ENCODE results near the gene HAAO. TPM values are rescaled to one million over a fixed set of nuclear protein-coding genes. Genes with fewer than 3 reads are reported as not detected.

HAAO gene
- total and polyA plus RNA-seq, 2 of the 13 experiments (the other 11 are each of a cell fraction or from before 2014, with no cell fraction given): 36.1 to 42.7 TPM

GRCh38 chr2:42808301-42808700, 15.9 kb upstream of the HAAO start:
- 89% methylated on average over 5 of the region's 5 CpGs for WGBS (ENCODE audit: low lambda C conversion rate)
- peaks cover 34% of the 10 kb centered on the region for H3K4me1 ChIP-seq (ENCODE audit: insufficient read depth, low read length)
- FAIRE-seq: no peak
- H3K9me3 ChIP-seq (ENCODE audit: low read length): no peaks in the 10 kb centered on the region
- CTCF ChIA-PET (ENCODE audit: low intra/inter-chr PET ratio, low total read pairs): no interaction called here
- in situ Hi-C loops (cut with HindIII; ENCODE audit: extremely low pct_ligation_motif_present, low pct_unique_long_range_greater_than_20kb) (no loop called here), intact Hi-C loops (cut with micrococcal nuclease; ENCODE audit: unreplicated experiment) (no loop called here)
- no peaks in the 10 kb centered on the region for H4K20me1 ChIP-seq (ENCODE audit: insufficient read depth, low read length)
- no peaks in the 10 kb centered on the region for H3K36me3 ChIP-seq (replicated peaks in 1 of 2; ENCODE audit: control insufficient read depth in 1 of 2, insufficient read depth in 2 of 2, low read length in 2 of 2)
- H3K27me3 ChIP-seq (ENCODE audit: control insufficient read depth in 1 of 2, insufficient read depth in 2 of 2, low read length in 2 of 2): no peaks in the 10 kb centered on the region; a peak in 2 of 5 replicates
- POLR2A ChIA-PET: interaction anchor here (6.1 kb wide), 1 partner anchor 13 kb away, joined by 287 read pairs; the partner anchor contains the start of gene HAAO
- ATAC-seq: no peak
- H3K79me2 ChIP-seq (ENCODE audit: insufficient read depth, low read length): no peaks in the 10 kb centered on the region
- no peak overlapping the region for H3K4me3 ChIP-seq (replicated peaks in 1 of 3; ENCODE audit: insufficient read depth in 1 of 3, low read depth in 2 of 3, low read length in 3 of 3)
- H3K27ac ChIP-seq (ENCODE audit: extremely low read length, insufficient read depth, low read length): no peak overlapping the region
- H3K9ac ChIP-seq (ENCODE audit: insufficient read depth, low read depth, low read length): no peak overlapping the region
- H2AFZ ChIP-seq (ENCODE audit: low read length): no peak overlapping the region
- DNase-seq (ENCODE audit: low spot score): no peak
- no TSS peak for BruUV-seq (replicated peaks)
- no peak for TF ChIP-seq MXD3 (CRISPR knock-in tag; IDR thresholded peaks at IDR 0.05)
- TF ChIP-seq HNRNPUL1 (IDR thresholded peaks at IDR 0.05; ENCODE audit: low read depth, low read length): no peak
- no peak for TF ChIP-seq ZNF570 (CRISPR knock-in tag; IDR thresholded peaks at IDR 0.05; ENCODE audit: borderline replicate concordance)
- TF ChIP-seq ZNF33B (CRISPR knock-in tag; IDR thresholded peaks at IDR 0.05): no peak
- TF ChIP-seq TFE3 (CRISPR knock-in tag; IDR thresholded peaks at IDR 0.05): no peak
- TF ChIP-seq ZBTB42 (CRISPR knock-in tag; IDR thresholded peaks at IDR 0.05): no peak
- TF ChIP-seq ZKSCAN8 (CRISPR knock-in tag; IDR thresholded peaks at IDR 0.05; ENCODE audit: borderline replicate concordance): no peak
- TF ChIP-seq ZNF792 (CRISPR knock-in tag; IDR thresholded peaks at IDR 0.05): no peak
- TF ChIP-seq ZNF768 (CRISPR knock-in tag; IDR thresholded peaks at IDR 0.05): no peak
- TF ChIP-seq PHB2 (IDR thresholded peaks at IDR 0.05; ENCODE audit: partially characterized antibody): no peak
- H3K4me2 ChIP-seq (ENCODE audit: low read depth, low read length): no peak overlapping the region
